Endothelial cell of umbilical vein (primary cell): ENCODE measurements around the gene TIFAB. TPM values are rescaled to one million over a fixed set of nuclear protein-coding genes. Genes with fewer than 3 reads are reported as not detected.

Experiments used
- BruUV-seq: library from RNA; stranded (reverse); fragments of 400-500 nt; replicated peaks from 2 replicates; lab custom pipeline; 2021; lab: Mats Ljungman, UMichigan
- CTCF ChIA-PET: fragments of 300-600, 350-600 bp; sonication (Branson Sonifier 250); formaldehyde crosslinking; loops from one replicate; lab custom pipeline; 2021; ENCODE audit warnings: antibody characterized with exemption, inconsistent platforms; lab: Charles Lee
- POLR2A ChIA-PET: fragments of 300-600, 350-600 bp; sonication (Branson Sonifier 250); formaldehyde crosslinking; loops from one replicate; lab custom pipeline; 2021; ENCODE audit warnings: antibody characterized with exemption, inconsistent platforms; lab: Charles Lee
- DNase-seq: peaks from one replicate; pipeline ENCODE4 v3.0.0-alpha.2; 2011; ENCODE audit warnings: low read depth, low spot score
- FAIRE-seq: peaks from 2 replicates; lab custom pipeline; 2011; peaks lifted over from hg19 to GRCh38; lab: Jason Lieb, UNC
- H2AFZ ChIP-seq: 2 replicates; pipeline ENCODE4 v1.6.0; 2012; ENCODE audit warnings: low read depth, low read length, control low read depth, inconsistent platforms
- H3K27ac ChIP-seq: 2 replicates; pipeline ENCODE4 v1.5.1; 2011; ENCODE audit warnings: low read depth, mild to moderate bottlenecking, control low read depth, low read length, moderate library complexity; ENCODE audit not compliant: insufficient read depth
- H3K27me3 ChIP-seq, 2 experiments: 2 replicates each; pipeline versions ENCODE4 v1.6.0 to v1.6.1; 2011; ENCODE audit warnings: low read length in 2 of 2, mixed read lengths in 1 of 2; ENCODE audit not compliant: control insufficient read depth in 2 of 2, insufficient read depth in 2 of 2
- H3K36me3 ChIP-seq, 2 experiments: 2 replicates in 1 of 2; 3 replicates in 1 of 2; pipeline ENCODE4 v1.5.1; 2011; ENCODE audit warnings: low read length in 2 of 2, mild to moderate bottlenecking in 1 of 2, moderate library complexity in 1 of 2; ENCODE audit not compliant: control insufficient read depth in 2 of 2, insufficient read depth in 2 of 2; ENCODE audit errors: extremely low read depth in 1 of 2
- H3K4me1 ChIP-seq: 3 replicates; pipeline ENCODE4 v1.5.1; 2011; ENCODE audit warnings: mild to moderate bottlenecking, low read length; ENCODE audit not compliant: control insufficient read depth, insufficient read depth; ENCODE audit errors: extremely low read depth
- H3K4me2 ChIP-seq: 2 replicates; pipeline ENCODE4 v1.6.1; 2011; ENCODE audit warnings: low read length, control low read depth, mixed read lengths; ENCODE audit not compliant: insufficient read depth
- H3K4me3 ChIP-seq, 3 experiments: fragments of 200-600 bp in 1 of 3; sonication (generic), shearing (Covaris generic) in 1 of 3; replicated peaks in 1 of 3; 2 replicates each; pipeline ENCODE4 v1.5.1; 2011 to 2016; ENCODE audit warnings: control low read depth in 3 of 3, low read length in 3 of 3, mild to moderate bottlenecking in 2 of 3, inconsistent platforms in 1 of 3, low read depth in 1 of 3, moderate library complexity in 1 of 3; ENCODE audit not compliant: insufficient read depth in 1 of 3
- H3K79me2 ChIP-seq: 2 replicates; pipeline ENCODE4 v1.6.0; 2012; ENCODE audit warnings: low read length, inconsistent platforms; ENCODE audit not compliant: control insufficient read depth, insufficient read depth
- H3K9ac ChIP-seq: replicated peaks from 2 replicates; pipeline ENCODE3; 2011; ENCODE audit warnings: low read length, control low read depth; ENCODE audit not compliant: insufficient read depth; ENCODE audit errors: extremely low read depth
- H3K9me1 ChIP-seq: replicated peaks from 3 replicates; pipeline ENCODE4 v1.6.0; 2011; ENCODE audit warnings: mild to moderate bottlenecking, low read length; ENCODE audit not compliant: control insufficient read depth, insufficient read depth; ENCODE audit errors: extremely low read depth
- H3K9me3 ChIP-seq: replicated peaks from 2 replicates; pipeline ENCODE4 v1.5.1; 2012; ENCODE audit warnings: low read length, inconsistent platforms; ENCODE audit not compliant: control insufficient read depth, insufficient read depth
- H4K20me1 ChIP-seq: replicated peaks from 2 replicates; pipeline ENCODE3; 2011; ENCODE audit warnings: mild to moderate bottlenecking, low read length; ENCODE audit not compliant: control insufficient read depth, insufficient read depth; ENCODE audit errors: extremely low read depth
- CTCF ChIP-seq, 2 donors: IDR thresholded peaks; 1 replicate in 1 of 2; 2 replicates in 1 of 2; pipeline ENCODE4 v1.5.1; 2011; ENCODE audit warnings: low read length in 2 of 2, mild to moderate bottlenecking in 2 of 2, moderate library complexity in 2 of 2, control low read depth in 1 of 2, inconsistent platforms in 1 of 2, low read depth in 1 of 2; ENCODE audit not compliant: insufficient read depth in 1 of 2; ENCODE audit errors: extremely low read depth in 1 of 2
- EZH2 ChIP-seq: IDR thresholded peaks from 2 replicates; pipeline ENCODE4 v1.6.1; 2012; ENCODE audit warnings: borderline replicate concordance, low read depth, mild to moderate bottlenecking, moderate library complexity, low read length, inconsistent platforms; ENCODE audit not compliant: severe bottlenecking
- FOS ChIP-seq: IDR thresholded peaks from 2 replicates; pipeline ENCODE4 v1.6.1; 2011; ENCODE audit warnings: mild to moderate bottlenecking, low read length, moderate library complexity, borderline replicate concordance; ENCODE audit not compliant: insufficient read depth
- GATA2 ChIP-seq: IDR thresholded peaks from 2 replicates; pipeline ENCODE4 v1.7.0; 2011; ENCODE audit warnings: low read depth, mild to moderate bottlenecking, moderate library complexity, mixed read lengths, low read length; ENCODE audit not compliant: insufficient read length, insufficient read depth
- JUN ChIP-seq: IDR thresholded peaks from 2 replicates; pipeline ENCODE4 v1.6.1; 2011; ENCODE audit warnings: borderline replicate concordance, low read depth; ENCODE audit not compliant: insufficient read length, insufficient read depth
- MAX ChIP-seq: IDR thresholded peaks from 2 replicates; pipeline ENCODE4 v1.6.1; 2011; ENCODE audit not compliant: insufficient read depth, insufficient read length
- MYC ChIP-seq: IDR thresholded peaks from one replicate; pipeline ENCODE4 v1.6.1; 2011; ENCODE audit warnings: mild to moderate bottlenecking, low read depth, low read length
- POLR2A ChIP-seq: IDR thresholded peaks from 2 replicates; pipeline ENCODE4 v1.6.1; 2012; ENCODE audit warnings: low read depth, mild to moderate bottlenecking, control low read depth, low read length
- POLR2AphosphoS5 ChIP-seq: IDR thresholded peaks from 2 replicates; pipeline ENCODE4 v1.6.1; 2012; ENCODE audit warnings: low read depth, mild to moderate bottlenecking, control low read depth, low read length, moderate library complexity; ENCODE audit not compliant: insufficient read depth
- dilution Hi-C: fragments of 300-500 bp; cut with MboI; formaldehyde crosslinking; loops from one replicate; pipeline ENCODE4 v1.15.0; 2019; ENCODE audit warnings: low sequenced_read_pairs; ENCODE audit not compliant: extremely low pct_ligation_motif_present
- intact Hi-C: fragments of 100-400 bp; cut with micrococcal nuclease; formaldehyde crosslinking; loops from one replicate; pipeline ENCODE4 v1.10.0; 2022
- polyA plus RNA-seq, 4 experiments: library from polyadenylated mRNA; depleted of rRNA in 3 of 4; stranded (reverse) in 3 of 4; unstranded in 1 of 4; fragments of >200 nt; gene quantifications; 2 replicates each; pipeline versions ENCODE4 v1.2.1 to v1.2.3, GENCODE V29; 2011 to 2012; ENCODE audit warnings: missing spikeins in 1 of 4
- total RNA-seq: library from RNA; stranded (reverse); gene quantifications from 2 replicates; pipeline ENCODE4 v1.2.3, GENCODE V29; 2021

The TIFAB gene
- total and polyA plus RNA-seq, 2 donors (not counting 3 experiments of a cell fraction or from before 2014, with no cell fraction given) = not detected

- dilution Hi-C loops (no loop called here), intact Hi-C loops (no loop called here)
- no peaks in the 10 kb centered on the region for H3K9me1 ChIP-seq
- no peaks in the 10 kb centered on the region for H3K36me3 ChIP-seq
- TF ChIP-seq JUN (no peak), POLR2AphosphoS5 (no peak), MAX (no peak), CTCF (IDR thresholded peaks at IDR 0.05; ENCODE audit: extremely low read depth in 1 of 2, insufficient read depth in 1 of 2, low read depth in 1 of 2, low read length in 2 of 2) (no peak), POLR2A (no peak), EZH2 (no peak), MYC (no peak), GATA2 (no peak), FOS (no peak)
- no peak overlapping the region for H3K9ac ChIP-seq
- DNase-seq (no peak), FAIRE-seq (no peak)
- H3K4me2 ChIP-seq = no peak overlapping the region
- no peak overlapping the region for H3K4me3 ChIP-seq
- no peak overlapping the region for H3K27ac ChIP-seq
- H4K20me1 ChIP-seq = no peaks in the 10 kb centered on the region
- BruUV-seq = no TSS peak
- no peaks in the 10 kb centered on the region for H3K4me1 ChIP-seq
- H3K9me3 ChIP-seq = no peaks in the 10 kb centered on the region
- H2AFZ ChIP-seq = no peak overlapping the region
- H3K79me2 ChIP-seq = no peaks in the 10 kb centered on the region
- ChIA-PET POLR2A (no interaction called here), CTCF (interaction anchor here (1.7 kb wide), 1 partner anchor 36 kb away, joined by 4 read pairs; no protein-coding TSS in a partner anchor)
- H3K27me3 ChIP-seq = peaks cover 11 to 14% of the 10 kb centered on the region in 2 experiments
Measured at GRCh38 chr5:135429301-135430134, 22.6 kb downstream of the TIFAB start.
